ENCODE results near the gene RABGAP1L.

- TF ChIP-seq CTCF (optimal IDR thresholded peaks at IDR 0.05 in 1 of 3, IDR thresholded peaks at IDR 0.05 in 1 of 3, conservative IDR thresholded peaks at IDR 0.05 in 1 of 3; ENCODE audit: extremely low read depth in 1 of 3, insufficient read depth in 2 of 3, low read length in 3 of 3): no peak
- TF ChIP-seq EZH2 (IDR thresholded peaks at IDR 0.05; ENCODE audit: low read length): no peak
Measured at GRCh38 chr1:174911606-174912005, 752.3 kb downstream of the RABGAP1L start.

Data from keratinocyte (primary cell).